RKO (cell line): ENCODE data around the gene GLIS1.

Source experiments
- DNase-seq: peaks from one replicate; pipeline ENCODE4 v3.0.0-alpha.2; 2016; ENCODE audit warnings: low spot score

GLIS1 gene

DNA sequence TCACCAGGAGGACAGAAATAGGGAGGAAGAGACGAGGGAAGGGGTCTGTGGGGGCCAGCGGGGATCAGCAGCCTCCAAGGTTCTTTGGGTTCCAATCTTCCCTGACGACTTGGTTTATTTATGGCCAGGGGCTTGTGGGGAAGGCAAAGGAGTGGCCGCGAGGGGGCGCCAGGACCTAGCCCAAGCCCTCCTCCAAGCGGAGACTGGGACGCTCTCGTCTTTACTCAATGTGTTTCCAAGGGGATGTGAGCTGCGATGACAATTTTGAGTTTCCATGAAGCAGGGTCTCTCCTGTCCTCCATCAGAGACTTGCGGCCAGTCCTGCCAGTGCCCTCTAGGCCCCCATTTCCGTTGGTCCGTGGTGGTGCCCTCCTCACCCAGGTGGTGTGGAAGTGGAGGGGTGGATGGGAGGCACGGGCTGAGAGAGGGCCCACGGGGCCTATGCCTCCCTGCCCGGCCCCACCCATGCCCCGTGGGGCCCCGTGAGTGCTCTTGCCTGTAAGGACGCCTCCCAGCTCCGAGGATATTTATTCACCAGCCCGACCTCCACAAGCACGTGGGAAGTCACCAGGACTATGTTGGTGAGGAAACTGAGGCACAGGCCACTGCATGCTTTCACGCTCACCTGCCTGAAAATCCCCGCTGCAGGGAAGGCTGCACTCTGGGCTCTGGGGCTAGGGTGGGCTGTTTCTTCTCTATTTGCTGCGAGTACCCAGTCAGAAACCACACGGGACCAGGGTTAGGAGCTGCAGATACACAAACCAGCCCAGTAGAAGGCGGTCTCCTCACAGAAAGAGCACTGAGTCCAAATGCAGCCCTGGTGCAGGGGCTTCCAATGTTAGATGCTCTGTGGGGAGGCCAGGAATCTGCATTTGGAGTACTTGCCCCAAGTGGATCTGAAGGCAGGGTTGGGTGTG lies 253.2 kb downstream of the GLIS1 start:
- DNase-seq, result peak; percentile 64

DNA sequence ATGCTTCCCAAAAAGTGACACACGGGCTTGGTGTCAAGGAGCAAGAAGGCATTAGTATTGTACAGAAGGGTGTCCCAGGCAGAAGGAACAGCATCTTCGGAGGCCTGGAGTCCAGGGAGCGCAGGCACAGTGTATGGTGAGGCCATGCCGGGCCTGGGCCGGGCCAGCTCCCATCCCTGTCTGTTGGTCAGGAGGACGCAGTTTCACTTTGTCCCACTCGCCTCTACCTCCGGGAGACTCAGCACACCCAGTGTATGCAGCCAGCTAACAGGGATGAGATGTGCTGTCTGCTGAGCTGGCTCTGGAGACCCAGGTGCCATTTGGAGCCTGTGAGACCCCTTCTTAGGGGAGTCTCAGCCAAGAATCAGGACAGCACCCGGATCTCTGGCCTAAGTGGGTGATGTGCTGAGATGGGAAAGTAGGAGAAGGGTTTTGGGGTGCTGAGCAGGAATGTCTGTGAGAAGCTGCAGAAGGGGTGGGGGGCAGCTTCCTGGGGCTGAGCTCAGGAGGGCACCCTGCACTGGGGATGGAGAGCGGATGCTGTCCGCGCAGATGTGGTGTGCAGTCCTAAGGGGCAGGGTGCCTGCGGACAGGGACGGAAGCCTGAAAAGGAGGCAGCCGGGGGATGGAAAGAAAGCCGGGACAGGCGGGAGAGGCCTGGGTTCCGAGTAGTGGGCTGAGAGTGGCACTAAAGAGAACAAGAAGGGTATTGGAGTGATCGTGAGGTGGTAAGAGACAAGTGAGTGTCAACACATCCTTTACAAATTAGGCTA lies 254.1 kb downstream of the GLIS1 start:
- no peak for DNase-seq

DNA sequence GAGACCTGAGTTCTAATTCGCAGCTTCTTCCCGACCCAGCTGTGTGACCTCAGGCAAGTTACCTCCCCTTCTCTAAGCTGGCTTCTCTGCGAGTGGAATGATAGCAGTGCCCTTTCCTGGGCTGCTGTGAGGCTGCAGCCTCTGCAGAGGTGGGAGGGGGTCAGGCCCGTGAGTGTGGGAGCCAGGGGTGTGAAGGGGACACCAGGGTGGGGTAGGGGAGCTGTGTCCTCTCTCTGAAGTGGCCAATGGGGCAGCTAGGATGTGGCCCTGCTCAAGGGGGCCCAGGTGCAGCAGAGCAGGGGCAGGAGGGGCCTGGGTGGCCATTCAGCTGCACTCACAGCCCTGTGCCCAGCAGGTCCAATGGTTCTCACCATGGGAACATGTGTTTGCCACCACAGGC lies 255.3 kb downstream of the GLIS1 start:
- DNase-seq, result no peak

DNA sequence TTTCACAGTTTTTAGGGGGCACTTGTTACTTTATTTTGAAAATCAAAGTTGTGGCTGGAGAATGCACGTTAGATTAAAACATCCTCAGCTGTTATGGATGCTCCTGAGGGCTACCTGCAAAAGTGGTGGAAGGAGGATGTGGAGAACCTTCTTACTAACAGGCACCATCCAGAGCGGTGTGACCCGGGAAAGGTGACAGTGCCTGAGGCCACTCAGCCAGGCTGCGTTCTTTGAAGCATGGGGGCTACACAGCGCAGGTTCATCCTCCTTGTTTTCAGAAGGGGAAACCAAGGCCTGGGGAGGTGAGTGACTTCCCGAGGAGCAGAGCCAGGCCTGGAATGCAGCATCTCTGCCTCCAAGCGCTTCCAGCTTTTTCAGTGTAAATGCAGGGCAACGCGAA lies 255.8 kb downstream of the GLIS1 start:
- DNase-seq, result no peak

DNA sequence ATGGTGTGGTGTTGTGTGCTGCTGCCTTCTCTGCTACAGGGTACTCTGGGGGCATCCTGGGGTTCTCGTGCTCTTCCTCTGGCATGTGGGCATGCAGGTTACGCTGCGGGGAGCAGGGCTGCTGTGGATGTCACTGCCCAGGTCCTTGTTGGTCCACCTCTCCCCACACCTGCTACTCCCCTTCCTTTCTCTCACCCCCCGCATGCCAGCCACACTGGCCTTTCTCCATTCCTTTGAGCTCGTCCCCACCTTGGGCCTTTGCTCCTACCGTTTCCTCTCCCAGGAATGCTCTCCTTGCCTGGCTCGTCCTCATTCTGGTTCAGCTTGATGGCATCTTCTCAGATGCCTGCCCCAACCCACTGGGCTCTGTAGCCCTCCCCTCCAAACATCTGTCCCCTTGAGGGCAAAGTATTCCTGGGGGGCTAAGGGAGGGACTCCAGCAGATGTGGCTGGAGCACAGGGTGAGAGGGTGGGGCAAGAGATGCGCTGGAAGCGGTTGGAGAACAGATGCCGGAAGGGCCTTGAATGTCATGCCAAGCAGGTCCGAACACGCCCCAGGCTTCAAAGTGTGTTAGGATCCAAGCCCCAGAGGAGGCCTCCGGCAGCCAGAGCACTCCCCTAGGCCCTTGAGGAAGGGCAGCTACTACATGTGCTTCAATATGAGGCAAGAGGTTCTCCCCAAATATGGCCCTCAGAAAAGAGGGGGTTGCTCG lies 256.4 kb downstream of the GLIS1 start:
- no peak for DNase-seq

DNA sequence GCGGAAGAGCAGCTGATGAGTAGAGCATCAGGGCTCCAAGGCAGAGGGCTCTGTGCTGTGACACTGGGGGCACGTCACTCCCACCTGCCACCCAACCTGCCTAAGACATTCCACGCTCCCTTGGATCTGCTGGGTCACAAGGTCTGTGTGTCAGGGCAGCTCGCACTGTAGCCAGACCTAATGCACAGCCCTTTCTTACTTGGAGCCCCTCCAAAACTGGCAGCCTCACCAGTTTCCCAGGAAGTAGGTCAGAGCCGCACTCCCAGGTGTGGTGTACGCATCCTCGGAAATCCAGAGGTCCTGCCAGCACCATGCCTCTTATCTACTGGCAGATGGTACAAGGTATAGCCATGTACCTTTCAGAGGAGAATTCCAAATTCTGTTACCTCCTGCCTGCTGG lies 257.5 kb downstream of the GLIS1 start:
- DNase-seq, result no peak

DNA sequence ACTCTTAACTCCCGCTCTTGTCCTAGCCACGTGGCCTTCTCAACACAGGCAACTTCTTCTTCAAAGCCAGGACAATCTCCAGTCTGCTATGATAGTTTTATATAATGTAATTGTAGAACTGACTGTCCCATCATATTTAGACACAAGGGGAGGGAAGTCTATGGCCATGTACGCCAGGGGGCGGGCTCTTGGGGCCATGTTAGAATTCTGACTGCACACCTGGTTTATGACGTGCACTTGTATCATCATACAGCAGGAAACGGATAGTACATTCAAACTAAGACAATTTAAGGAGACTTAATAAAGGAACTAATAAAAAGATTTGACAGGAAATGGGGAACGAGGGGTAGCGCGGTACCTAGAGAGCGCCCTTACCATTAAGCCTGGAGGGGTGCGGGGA lies 258.3 kb downstream of the GLIS1 start:
- no peak for DNase-seq

DNA sequence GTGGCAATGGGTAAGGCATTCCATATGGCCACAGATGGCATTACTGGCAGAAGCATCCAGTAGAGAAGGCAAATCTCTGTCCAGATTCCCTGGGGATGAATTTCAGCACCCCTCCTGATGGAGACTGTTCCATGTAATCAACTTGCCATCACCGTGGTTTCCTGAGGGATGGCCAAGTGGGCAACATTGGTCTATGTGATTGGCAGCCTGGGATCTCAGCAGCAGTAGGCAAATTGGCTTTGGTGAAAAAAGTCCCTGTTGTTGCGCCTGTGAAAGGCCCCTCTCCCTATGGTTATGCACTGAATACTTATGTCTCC lies 260.5 kb downstream of the GLIS1 start:
- DNase-seq, result no peak

DNA sequence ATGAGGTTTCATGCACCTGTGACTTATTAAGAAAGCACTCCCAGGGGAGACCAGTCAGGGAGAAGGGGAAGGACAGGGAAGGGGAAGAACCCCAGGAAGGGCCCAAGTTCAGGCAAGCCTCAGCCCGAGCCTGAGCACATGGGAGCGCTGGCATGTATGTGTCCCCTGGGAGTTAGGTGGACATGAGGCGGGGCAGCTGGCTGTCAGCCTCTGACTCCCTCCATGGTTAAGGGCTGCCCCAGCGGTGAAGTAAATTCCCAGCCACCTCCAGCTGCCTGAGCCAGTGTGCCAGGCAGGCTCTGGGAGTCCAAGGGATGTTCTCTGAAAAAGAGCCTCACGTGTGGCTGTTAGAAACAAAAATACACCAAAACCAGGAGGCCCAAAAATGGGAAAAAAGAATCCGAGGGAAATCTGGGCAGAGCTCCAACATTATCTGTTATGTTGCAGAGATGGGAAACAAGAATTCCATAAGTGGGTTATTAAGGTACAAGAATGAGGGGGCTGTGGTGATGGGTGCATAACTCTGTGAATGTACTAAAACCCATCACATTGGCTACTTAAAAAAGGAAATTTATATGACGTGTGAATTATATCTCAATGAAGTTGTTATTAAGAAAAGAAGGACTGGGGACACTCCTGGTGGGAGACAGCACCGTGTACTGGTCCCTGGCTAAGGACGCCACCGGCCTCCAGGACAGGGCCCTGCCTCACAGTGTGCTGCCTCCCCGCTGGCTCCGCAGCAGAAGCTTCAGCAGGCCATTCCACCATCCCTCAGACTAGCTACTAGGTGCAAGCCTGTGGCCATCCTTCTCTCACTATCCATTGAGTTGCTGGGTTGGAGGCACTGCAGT lies 261.1 kb downstream of the GLIS1 start:
- DNase-seq, result no peak

DNA sequence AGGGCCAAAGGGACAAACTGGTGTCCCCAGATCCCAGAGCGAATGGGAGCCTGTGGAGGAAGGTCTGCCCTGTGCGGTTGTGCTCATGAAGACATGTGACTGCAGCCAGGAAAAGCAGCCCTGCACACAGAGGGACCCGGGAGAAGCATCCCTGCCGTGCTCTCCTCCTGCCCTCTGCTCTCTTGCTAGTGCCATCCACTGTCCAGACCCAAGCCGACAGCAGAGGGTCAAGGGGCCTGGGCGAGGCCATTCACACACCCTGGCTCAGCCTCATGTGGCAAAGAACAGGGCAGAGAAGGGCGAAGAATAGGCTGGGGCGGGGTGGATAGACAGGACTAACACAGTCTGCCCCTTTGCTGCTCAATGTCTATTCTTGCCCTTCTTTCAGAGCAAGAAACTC lies 262.4 kb downstream of the GLIS1 start:
- DNase-seq, result no peak

DNA sequence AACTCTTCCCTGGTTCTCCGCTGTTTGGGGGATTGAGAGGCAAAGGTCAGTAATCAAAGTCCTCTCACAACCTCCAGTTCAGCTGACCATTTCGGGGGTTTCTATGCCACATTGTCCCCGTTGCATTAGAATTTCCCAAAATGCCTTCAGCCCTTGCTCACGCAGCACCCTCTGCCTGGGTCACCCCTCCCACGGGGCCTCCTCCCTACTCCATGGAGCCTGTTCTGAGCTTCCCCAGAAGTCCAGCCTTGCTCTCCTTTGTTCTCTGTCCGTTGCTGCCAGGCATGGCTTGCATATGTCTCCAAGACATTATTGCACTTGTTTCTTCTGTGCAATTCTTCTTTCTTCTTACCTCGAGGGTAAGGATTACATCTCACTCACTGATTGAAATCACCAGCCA lies 263.3 kb downstream of the GLIS1 start:
- DNase-seq, result no peak

DNA sequence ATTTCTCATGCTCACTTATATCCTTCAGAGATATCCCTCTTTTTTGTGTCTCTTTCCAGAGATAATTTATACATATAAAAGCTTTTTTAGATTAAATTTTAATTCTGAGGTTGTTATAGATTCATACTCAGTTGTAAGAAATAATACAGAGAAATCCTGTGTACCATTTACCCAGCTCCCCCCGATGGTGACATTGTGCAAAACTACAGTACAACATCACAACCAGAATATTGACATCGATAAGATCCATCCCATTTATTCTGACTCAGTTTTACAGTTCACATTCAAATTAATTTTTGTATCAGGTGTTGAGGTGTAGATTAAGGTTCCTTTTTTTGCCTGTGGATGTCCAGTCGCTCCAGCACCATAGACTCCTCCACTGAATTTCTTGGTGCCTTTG lies 265.5 kb downstream of the GLIS1 start:
- no peak for DNase-seq

DNA sequence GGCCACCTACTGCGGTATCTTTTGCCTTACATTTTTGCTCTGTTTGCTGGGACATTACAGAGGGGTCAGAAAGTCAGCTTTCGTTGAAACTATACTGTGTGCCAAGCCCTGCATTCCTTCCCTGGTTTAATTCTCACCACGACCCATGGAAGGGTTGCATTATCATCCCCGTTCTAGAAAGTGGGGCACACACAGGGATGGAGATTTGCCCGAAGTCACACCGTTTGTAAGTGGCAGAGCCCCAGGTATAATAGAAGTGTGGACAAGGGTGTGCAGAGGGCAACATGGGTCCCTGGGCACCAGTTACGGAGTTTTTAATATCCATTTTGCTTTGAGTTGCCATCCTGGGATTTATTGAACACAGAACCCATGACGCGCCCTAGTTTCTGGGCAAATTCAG lies 268.0 kb downstream of the GLIS1 start:
- DNase-seq, result no peak

DNA sequence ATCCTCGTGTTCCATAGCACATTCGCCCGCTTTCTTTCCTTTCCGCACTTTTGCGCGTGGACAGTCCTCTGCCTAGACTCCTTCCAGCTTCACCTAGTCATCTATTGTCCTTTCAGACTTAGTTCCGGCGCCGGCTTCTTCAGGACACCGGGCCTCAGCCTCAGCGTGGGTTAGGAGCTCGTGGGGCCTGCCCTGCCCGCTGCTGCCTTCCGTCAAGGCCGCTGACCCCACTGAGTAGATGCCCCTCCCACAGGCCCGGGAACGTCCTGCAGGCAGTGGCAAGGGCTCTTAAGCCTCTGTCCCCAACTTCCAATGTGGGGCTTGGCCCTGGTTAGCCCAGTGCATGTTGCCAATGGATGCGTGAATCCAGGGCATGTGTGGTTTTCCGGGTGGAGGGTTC lies 268.4 kb downstream of the GLIS1 start:
- DNase-seq, result no peak

DNA sequence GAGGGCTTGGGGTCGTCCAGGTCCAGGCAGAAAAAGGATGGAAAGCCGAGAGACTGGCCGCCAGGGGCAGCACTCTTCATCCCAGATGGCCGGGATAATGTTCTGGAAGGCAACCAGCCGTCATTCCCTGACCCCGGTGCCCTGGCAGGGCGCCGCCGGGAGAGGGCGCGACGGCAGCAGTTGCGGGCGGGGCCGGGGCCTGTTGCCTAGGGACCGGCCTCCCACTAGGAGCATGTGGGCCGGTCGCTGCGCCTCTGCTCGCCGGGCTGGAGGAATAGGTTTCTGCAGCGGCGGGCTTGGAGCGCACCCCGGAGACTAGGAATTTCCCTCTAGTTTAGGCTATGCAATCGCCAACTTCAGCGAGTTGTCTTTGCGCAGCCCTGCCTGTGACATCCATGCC lies 268.8 kb downstream of the GLIS1 start:
- DNase-seq, result no peak

DNA sequence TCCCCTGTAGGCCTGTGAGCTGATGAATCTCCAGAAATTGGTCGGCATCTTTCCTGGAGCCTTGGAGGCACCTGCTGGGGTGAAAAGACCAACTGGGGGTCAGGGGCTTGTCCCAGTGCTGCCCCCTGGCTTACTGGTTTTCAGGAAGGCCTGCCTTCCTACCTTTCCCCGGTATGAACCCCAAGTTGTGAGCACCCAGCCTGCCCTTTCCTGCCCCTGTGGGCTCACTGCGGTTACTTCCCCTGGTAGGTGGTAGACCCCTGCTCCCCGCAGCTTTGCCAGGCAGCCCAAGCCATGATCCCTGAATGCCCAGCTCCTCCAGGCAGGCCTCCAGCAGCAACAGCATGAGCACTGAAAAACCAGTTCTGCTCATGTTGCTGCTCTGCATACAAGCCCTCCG lies 269.6 kb downstream of the GLIS1 start:
- no peak for DNase-seq

DNA sequence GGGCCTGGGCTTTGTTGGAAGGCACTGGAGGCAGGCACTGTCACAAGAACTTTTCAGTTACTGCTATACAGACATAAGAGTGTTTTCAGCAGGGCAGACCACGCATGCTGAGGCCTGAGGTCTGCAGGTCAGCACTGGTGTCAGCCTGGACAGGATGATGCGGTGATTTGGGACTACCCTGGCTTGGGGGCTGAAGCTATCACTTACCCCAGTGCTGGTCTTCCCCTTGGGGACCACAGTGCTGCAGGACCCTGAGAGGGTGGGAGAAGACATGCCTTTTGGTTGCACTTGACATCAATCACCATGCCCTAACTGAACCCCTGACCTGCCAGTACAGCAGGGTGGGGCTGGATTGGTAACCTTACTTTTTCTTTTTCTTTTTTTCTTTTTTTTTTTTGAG lies 270.6 kb downstream of the GLIS1 start:
- no peak for DNase-seq

DNA sequence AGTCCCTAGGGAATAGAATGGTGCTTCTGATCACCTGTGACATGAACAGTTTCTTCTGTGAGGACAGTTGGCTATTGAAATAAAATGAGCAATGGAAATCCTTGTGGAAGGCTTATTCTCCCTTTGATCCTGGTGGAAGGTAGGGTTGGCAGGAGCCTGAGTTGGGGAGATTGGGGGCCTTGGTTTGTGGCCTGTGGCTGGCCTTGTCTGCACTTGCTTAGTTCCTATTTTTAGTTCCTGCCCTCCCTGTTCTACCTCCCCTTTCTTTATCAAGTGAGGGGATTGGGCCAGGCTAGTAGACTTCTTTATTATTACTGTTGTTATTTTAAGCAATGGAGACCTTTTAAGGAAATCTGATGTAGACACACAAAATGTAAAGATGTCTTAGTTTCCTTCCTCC lies 271.6 kb downstream of the GLIS1 start:
- DNase-seq, result no peak

DNA sequence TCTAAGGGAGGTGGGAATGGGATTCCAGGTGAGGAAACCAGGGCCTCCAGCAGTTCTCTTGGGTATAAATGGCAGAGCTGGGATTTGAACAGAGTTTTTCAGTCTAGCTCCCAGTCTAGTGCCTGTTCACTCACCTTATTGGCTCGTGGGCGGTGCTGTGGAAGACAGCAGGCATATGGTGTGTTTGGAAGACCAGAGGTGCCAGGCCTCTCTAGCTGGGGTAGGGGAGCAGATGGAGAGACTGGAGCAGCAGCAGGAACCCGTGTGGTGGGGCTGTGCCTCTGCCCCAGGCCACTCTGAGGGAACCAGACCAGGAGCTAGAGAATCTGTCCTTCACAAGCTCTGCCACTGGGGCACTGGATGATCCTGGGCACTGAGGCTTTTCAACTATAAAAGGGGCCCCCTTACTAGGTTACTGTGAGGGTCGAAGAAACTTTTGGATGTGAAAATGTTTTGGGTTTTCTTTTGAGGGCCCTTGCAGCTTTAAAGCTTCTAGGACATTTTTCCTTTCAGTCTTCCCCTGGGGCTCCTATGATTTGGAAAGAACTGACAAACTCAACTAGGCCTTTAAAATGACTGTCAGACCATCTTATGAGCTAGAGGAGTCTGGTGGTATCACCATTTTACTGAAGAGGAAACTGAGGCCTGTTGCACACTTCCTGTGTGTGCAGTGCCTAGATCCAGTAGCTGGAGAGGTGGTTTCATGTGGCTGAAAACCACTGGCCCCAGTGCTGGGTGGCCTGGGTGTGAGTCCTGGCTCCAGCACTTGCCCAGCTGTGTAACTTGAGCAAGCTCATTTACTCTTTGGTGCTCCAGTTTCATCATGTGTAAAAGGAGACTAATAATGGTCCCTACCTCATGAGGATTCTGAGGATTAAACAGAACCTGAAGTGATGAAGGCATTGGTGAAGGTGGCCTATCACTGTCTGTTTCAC lies 273.7 kb downstream of the GLIS1 start:
- DNase-seq, result no peak

DNA sequence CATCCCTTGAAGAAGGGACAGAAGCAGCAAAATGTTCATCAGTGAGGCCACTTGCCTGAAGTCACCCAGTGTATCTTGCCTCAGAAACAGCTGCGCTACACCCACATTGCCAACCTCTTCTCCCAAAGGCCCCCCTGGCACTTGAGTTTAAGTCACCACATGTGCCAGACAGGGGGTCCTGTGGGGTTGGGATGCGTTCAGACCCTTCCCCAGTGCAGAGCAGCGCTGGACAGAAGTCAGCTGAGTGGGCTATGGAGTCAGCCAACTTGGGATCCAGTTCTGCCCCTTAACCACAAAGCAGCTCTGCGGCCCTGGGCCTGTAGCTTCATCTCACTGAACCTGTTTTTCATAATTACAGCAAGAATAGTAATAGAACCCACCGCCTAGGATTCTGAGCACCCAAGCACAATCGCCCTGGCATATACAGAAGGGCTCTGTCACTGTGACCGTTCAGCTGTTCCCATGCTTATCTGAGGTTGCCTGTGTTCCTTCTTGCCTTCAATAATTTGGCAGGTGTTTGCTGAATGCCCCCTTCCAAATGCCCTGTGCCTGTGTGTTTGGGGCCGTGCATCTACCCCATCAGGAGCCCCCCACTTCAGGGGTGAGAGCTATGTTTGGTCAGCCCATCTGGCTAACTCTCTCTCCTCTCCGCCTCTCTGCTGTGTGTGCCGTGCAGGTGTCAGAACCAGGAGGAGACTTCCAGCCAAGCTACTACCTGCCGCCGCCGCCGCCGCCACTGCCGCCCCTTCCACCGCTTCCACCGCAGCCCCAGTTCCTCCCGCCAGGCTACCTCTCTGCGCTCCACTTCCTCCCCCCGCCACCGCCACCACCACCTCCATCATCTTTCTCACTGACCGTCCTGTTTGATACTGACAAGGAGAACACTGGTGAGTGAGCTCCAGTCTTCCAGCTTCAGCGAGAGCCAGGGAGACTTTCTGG lies 274.7 kb downstream of the GLIS1 start:
- DNase-seq, result no peak
